CD14-positive monocyte (primary cell): ENCODE data around the gene WFDC1. TPM values are rescaled to one million over a fixed set of nuclear protein-coding genes. Genes with fewer than 3 reads are reported as not detected.

ENCODE experiments used
- DNase-seq, 3 donors: peaks; one replicate each; pipeline ENCODE4 v3.0.0-alpha.2; 2011 to 2022
- H2AFZ ChIP-seq: 2 replicates; pipeline ENCODE4 v1.6.0; 2012; ENCODE audit warnings: mild to moderate bottlenecking, low read depth, low read length, inconsistent platforms; ENCODE audit not compliant: insufficient read depth, poor library complexity, severe bottlenecking
- H3K27ac ChIP-seq, 2 donors: 1 replicate in 1 of 2; 2 replicates in 1 of 2; pipeline ENCODE4 v1.5.1; 2012 to 2013; ENCODE audit warnings: low read length in 2 of 2, control low read depth in 1 of 2, inconsistent platforms in 1 of 2, low read depth in 1 of 2, mild to moderate bottlenecking in 1 of 2
- H3K27me3 ChIP-seq, 2 donors: one replicate each; pipeline versions ENCODE4 v1.6.0 to v1.6.1; 2011 to 2013; ENCODE audit warnings: low read length in 2 of 2; ENCODE audit not compliant: control insufficient read depth in 2 of 2, insufficient read depth in 2 of 2
- H3K36me3 ChIP-seq, 2 donors: replicated peaks in 1 of 2; 1 replicate in 1 of 2; 2 replicates in 1 of 2; pipeline versions ENCODE4 v1.5.1 to v1.6.1; 2012 to 2013; ENCODE audit warnings: low read length in 2 of 2, control low read depth in 1 of 2, inconsistent platforms in 1 of 2, mild to moderate bottlenecking in 1 of 2; ENCODE audit not compliant: insufficient read depth in 2 of 2, control insufficient read depth in 1 of 2
- H3K4me1 ChIP-seq, 2 donors: 1 replicate in 1 of 2; 2 replicates in 1 of 2; pipeline versions ENCODE4 v1.5.1 to v1.6.1; 2012 to 2013; ENCODE audit warnings: low read length in 2 of 2, control low read depth in 1 of 2, inconsistent platforms in 1 of 2, mild to moderate bottlenecking in 1 of 2, moderate library complexity in 1 of 2; ENCODE audit not compliant: insufficient read depth in 2 of 2, control insufficient read depth in 1 of 2
- H3K4me2 ChIP-seq: replicated peaks from 2 replicates; pipeline ENCODE3; 2012; ENCODE audit warnings: low read length, moderate library complexity, mild to moderate bottlenecking; ENCODE audit not compliant: poor library complexity, severe bottlenecking; ENCODE audit errors: extremely low read depth
- H3K4me3 ChIP-seq, 3 experiments: fragments of 200-600 bp in 1 of 3; sonication (generic) in 1 of 3; replicated peaks in 1 of 3; 1 replicate in 2 of 3; 2 replicates in 1 of 3; pipeline ENCODE4 v1.5.1; 2011 to 2013; ENCODE audit warnings: low read length in 3 of 3, mild to moderate bottlenecking in 3 of 3, control low read depth in 2 of 3, low read depth in 2 of 3, inconsistent platforms in 1 of 3, moderate library complexity in 1 of 3
- H3K79me2 ChIP-seq: 2 replicates; pipeline ENCODE4 v1.6.0; 2012; ENCODE audit warnings: mild to moderate bottlenecking, control low read depth, inconsistent platforms, low read length, moderate library complexity; ENCODE audit not compliant: insufficient read depth
- H3K9ac ChIP-seq: 2 replicates; pipeline ENCODE4 v1.6.0; 2017; ENCODE audit warnings: low read length, mild to moderate bottlenecking; ENCODE audit not compliant: insufficient read depth, poor library complexity, severe bottlenecking
- H3K9me3 ChIP-seq, 2 donors: replicated peaks in 1 of 2; 1 replicate in 1 of 2; 2 replicates in 1 of 2; pipeline versions ENCODE4 v1.5.1 to v1.6.1; 2012 to 2013; ENCODE audit warnings: low read length in 2 of 2, control low read depth in 1 of 2; ENCODE audit not compliant: control insufficient read depth in 1 of 2, insufficient read depth in 1 of 2
- H4K20me1 ChIP-seq: 2 replicates; pipeline ENCODE4 v1.6.0; 2012; ENCODE audit warnings: mild to moderate bottlenecking, low read length, control low read depth, moderate library complexity; ENCODE audit not compliant: insufficient read depth
- H3K27ac Mint-ChIP-seq, 7 donors: one replicate each; pipeline ENCODE4 v1.8.0; 2020; ENCODE audit warnings: mild to moderate bottlenecking in 7 of 7, mixed read lengths in 7 of 7, moderate library complexity in 6 of 7, inconsistent platforms in 2 of 7
- H3K27me3 Mint-ChIP-seq, 3 donors: one replicate each; pipeline ENCODE4 v1.8.0; 2021 to 2022; ENCODE audit warnings: low read depth in 3 of 3, mild to moderate bottlenecking in 3 of 3, mixed read lengths in 3 of 3, moderate library complexity in 3 of 3, inconsistent platforms in 1 of 3
- H3K36me3 Mint-ChIP-seq, 2 donors: one replicate each; pipeline ENCODE4 v1.8.0; 2020; ENCODE audit warnings: mixed read lengths in 2 of 2, inconsistent platforms in 1 of 2, mild to moderate bottlenecking in 1 of 2
- H3K4me1 Mint-ChIP-seq: one replicate; pipeline ENCODE4 v1.8.0; 2020; ENCODE audit warnings: mild to moderate bottlenecking, mixed read lengths
- H3K4me3 Mint-ChIP-seq, 2 donors: one replicate each; pipeline ENCODE4 v1.8.0; 2020; ENCODE audit warnings: mild to moderate bottlenecking in 2 of 2, mixed read lengths in 2 of 2, moderate library complexity in 1 of 2
- H3K9me3 Mint-ChIP-seq, 7 donors: one replicate each; pipeline ENCODE4 v1.8.0; 2020 to 2022; ENCODE audit warnings: mixed read lengths in 7 of 7, mild to moderate bottlenecking in 6 of 7, moderate library complexity in 6 of 7, inconsistent platforms in 2 of 7
- WGBS: methylation state at CpG from one replicate; pipeline ENCODE4 v1.1.5; 2013; ENCODE audit warnings: missing lambda C conversion rate; ENCODE audit not compliant: insufficient coverage; 5-methylcytosine and 5-hydroxymethylcytosine counted together
- intact Hi-C, 2 donors: fragments of 100-400 bp; cut with micrococcal nuclease; formaldehyde crosslinking; loops; one replicate each; pipeline versions ENCODE4 v1.15.0 to v1.15.1; 2023
- polyA plus RNA-seq, 3 donors: library from polyadenylated mRNA; depleted of rRNA in 1 of 3; unstranded in 2 of 3; stranded (reverse) in 1 of 3; fragments of 300-500 nt in 2 of 3; fragments of >200 nt in 1 of 3; fragmentation: Illumina TruSeq in 2 of 3; gene quantifications; 1 replicate in 2 of 3; 2 replicates in 1 of 3; pipeline ENCODE4 v1.2.3, GENCODE V29; 2012 to 2021
- TF ChIP-seq, protein P1 (sequence below): fragments of 200-600 bp; IDR thresholded peaks from one replicate; pipeline ENCODE4 v1.8.0; 2022; ENCODE audit warnings: antibody characterized with exemption, mild to moderate bottlenecking

Gene WFDC1
- polyA plus RNA-seq, 3 donors, result not detected

DNA sequence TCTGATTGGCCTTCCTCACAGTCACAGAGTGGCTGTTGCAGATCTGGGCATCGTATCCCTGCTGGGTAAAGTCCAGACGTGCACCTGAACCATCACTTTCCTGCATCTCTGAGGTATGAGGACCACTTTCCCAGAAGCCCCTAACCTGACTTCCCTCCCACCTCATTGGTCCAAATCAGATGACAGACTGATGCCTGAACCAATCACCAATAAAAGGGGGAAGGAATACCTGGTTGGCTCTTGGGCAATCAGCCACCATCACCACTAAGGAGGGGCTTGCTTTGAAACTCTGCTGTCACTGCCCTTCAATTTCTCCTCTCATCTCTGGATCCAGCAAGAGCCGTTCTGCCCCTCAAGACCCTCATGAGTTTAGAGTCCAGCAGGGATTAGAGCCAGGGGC lies 13.6 kb upstream of the WFDC1 start:
- Mint-ChIP-seq H3K27me3 (peaks cover 3 to 11% (median 5%) of the 10 kb centered on the region in 3 donors), H3K27ac (peak overlapping the region in 1 of 7 donors; percentile 11), H3K36me3 (no peaks in the 10 kb centered on the region), H3K4me1 (peaks cover 3% of the 10 kb centered on the region), H3K9me3 (no peaks in the 10 kb centered on the region), H3K4me3 (no peak overlapping the region)
- Histone ChIP-seq H3K27me3 (no peaks in the 10 kb centered on the region), H3K4me1 (no peaks in the 10 kb centered on the region), H3K27ac (no peak overlapping the region), H4K20me1 (no peaks in the 10 kb centered on the region), H3K4me3 (no peak overlapping the region), H3K4me2 (no peak overlapping the region), H2AFZ (no peak overlapping the region), H3K9me3 (no peaks in the 10 kb centered on the region), H3K79me2 (no peaks in the 10 kb centered on the region), H3K36me3 (no peaks in the 10 kb centered on the region), H3K9ac (no peak overlapping the region)
- WGBS, result 89% methylated on average over 1 of the region's 3 CpGs
- no peak for DNase-seq
- TF ChIP-seq, protein P1, sequence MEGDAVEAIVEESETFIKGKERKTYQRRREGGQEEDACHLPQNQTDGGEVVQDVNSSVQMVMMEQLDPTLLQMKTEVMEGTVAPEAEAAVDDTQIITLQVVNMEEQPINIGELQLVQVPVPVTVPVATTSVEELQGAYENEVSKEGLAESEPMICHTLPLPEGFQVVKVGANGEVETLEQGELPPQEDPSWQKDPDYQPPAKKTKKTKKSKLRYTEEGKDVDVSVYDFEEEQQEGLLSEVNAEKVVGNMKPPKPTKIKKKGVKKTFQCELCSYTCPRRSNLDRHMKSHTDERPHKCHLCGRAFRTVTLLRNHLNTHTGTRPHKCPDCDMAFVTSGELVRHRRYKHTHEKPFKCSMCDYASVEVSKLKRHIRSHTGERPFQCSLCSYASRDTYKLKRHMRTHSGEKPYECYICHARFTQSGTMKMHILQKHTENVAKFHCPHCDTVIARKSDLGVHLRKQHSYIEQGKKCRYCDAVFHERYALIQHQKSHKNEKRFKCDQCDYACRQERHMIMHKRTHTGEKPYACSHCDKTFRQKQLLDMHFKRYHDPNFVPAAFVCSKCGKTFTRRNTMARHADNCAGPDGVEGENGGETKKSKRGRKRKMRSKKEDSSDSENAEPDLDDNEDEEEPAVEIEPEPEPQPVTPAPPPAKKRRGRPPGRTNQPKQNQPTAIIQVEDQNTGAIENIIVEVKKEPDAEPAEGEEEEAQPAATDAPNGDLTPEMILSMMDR, result no peak
- intact Hi-C loops, result no loop called here

DNA sequence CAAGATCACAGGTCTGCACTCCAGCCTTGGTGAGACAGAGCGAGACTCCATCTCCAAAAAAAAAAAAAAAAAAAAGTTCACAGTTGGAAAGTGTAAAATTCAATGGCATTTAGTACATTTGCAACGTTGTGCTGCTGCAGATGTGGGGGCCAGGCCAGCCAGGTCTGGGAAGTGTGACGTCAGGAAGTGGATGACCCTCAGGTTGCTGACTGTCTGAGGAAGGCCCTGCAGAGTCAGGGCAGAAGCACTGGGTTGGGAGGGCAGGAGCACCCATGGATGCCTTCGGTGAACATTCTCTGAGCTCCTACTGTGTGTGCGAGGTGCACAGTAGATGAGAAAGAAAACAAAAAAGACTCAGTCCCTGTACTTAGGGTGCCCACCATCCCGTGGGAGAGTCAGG lies 12.1 kb upstream of the WFDC1 start:
- H3K9ac ChIP-seq, result no peak overlapping the region
- Mint-ChIP-seq H3K4me1 (peaks cover 3% of the 10 kb centered on the region), H3K4me3 (no peak overlapping the region), H3K27me3 (peaks cover 3 to 12% (median 6%) of the 10 kb centered on the region in 3 donors), H3K9me3 (no peaks in the 10 kb centered on the region), H3K36me3 (no peaks in the 10 kb centered on the region), H3K27ac (no peak overlapping the region)
- no peak overlapping the region for H3K4me3 ChIP-seq
- H3K36me3 ChIP-seq, result no peaks in the 10 kb centered on the region
- H3K4me1 ChIP-seq, result no peaks in the 10 kb centered on the region
- no peaks in the 10 kb centered on the region for H4K20me1 ChIP-seq
- H3K4me2 ChIP-seq, result no peak overlapping the region
- TF ChIP-seq, protein P1, result no peak
- H3K79me2 ChIP-seq, result no peaks in the 10 kb centered on the region
- 90% methylated on average over 5 of the region's 6 CpGs for WGBS
- H2AFZ ChIP-seq, result no peak overlapping the region
- no peaks in the 10 kb centered on the region for H3K9me3 ChIP-seq
- no peak overlapping the region for H3K27ac ChIP-seq
- H3K27me3 ChIP-seq, result no peaks in the 10 kb centered on the region
- no peak for DNase-seq
- intact Hi-C loops, result no loop called here
